CD4-positive, CD25-positive, alpha-beta regulatory T cell (primary cell): ENCODE measurements around the gene HNRNPM. TPM values are rescaled to one million over a fixed set of nuclear protein-coding genes. Genes with fewer than 3 reads are reported as not detected.

Experiments
- ATAC-seq, 2 donors: fragments of 150-1000 bp; cut with Tn5 transposase; one replicate each; pipeline ENCODE4 v1.10.0; 2021; ENCODE audit warnings: low read depth in 2 of 2, moderate number of reproducible peaks in 2 of 2, moderate library complexity in 1 of 2
- DNase-seq, 3 donors: peaks; one replicate each; pipeline versions ENCODE4 v3.0.0 to v3.0.0-alpha.2; 2012 to 2022; ENCODE audit warnings: mixed read lengths in 1 of 3
- H3K27ac ChIP-seq: one replicate; pipeline ENCODE4 v1.7.0; 2013; ENCODE audit warnings: mild to moderate bottlenecking, low read length; ENCODE audit not compliant: insufficient read depth, poor library complexity, severe bottlenecking
- H3K27me3 ChIP-seq: one replicate; pipeline ENCODE4 v1.7.0; 2013; ENCODE audit warnings: low read length; ENCODE audit not compliant: control insufficient read depth, insufficient read depth
- H3K36me3 ChIP-seq: one replicate; pipeline ENCODE4 v1.7.0; 2013; ENCODE audit warnings: mild to moderate bottlenecking, low read length, moderate library complexity; ENCODE audit not compliant: control insufficient read depth, insufficient read depth
- H3K4me1 ChIP-seq: 2 replicates; pipeline ENCODE4 v1.7.0; 2013; ENCODE audit warnings: mild to moderate bottlenecking, low read length; ENCODE audit not compliant: insufficient read depth, control insufficient read depth, poor library complexity, severe bottlenecking
- H3K4me3 ChIP-seq: one replicate; pipeline ENCODE4 v1.7.0; 2013; ENCODE audit warnings: low read depth, mild to moderate bottlenecking, low read length, moderate library complexity
- H3K9me3 ChIP-seq, 2 experiments: 1 replicate in 1 of 2; 2 replicates in 1 of 2; pipeline ENCODE4 v1.7.0; 2013; ENCODE audit warnings: low read length in 2 of 2, mild to moderate bottlenecking in 1 of 2, moderate library complexity in 1 of 2; ENCODE audit not compliant: control insufficient read depth in 2 of 2
- H3K27ac Mint-ChIP-seq, 3 donors: one replicate each; pipeline ENCODE4 v1.8.0; 2020 to 2022; ENCODE audit warnings: mild to moderate bottlenecking in 3 of 3, mixed read lengths in 3 of 3, moderate library complexity in 2 of 3
- H3K27me3 Mint-ChIP-seq: one replicate; pipeline ENCODE4 v1.8.0; 2022; ENCODE audit warnings: mild to moderate bottlenecking, mixed read lengths
- H3K36me3 Mint-ChIP-seq: one replicate; pipeline ENCODE4 v1.8.0; 2020; ENCODE audit warnings: mixed read lengths
- H3K4me1 Mint-ChIP-seq, 4 donors: one replicate each; pipeline ENCODE4 v1.8.0; 2020 to 2022; ENCODE audit warnings: mixed read lengths in 4 of 4, mild to moderate bottlenecking in 1 of 4
- H3K4me3 Mint-ChIP-seq, 4 donors: one replicate each; pipeline ENCODE4 v1.8.0; 2020 to 2022; ENCODE audit warnings: mild to moderate bottlenecking in 4 of 4, mixed read lengths in 4 of 4, moderate library complexity in 3 of 4
- H3K9me3 Mint-ChIP-seq, 7 donors: one replicate each; pipeline ENCODE4 v1.8.0; 2020 to 2022; ENCODE audit warnings: mixed read lengths in 7 of 7, mild to moderate bottlenecking in 3 of 7, moderate library complexity in 2 of 7
- polyA plus RNA-seq, 4 donors: library from polyadenylated mRNA; unstranded; fragments of 300-500 nt; fragmentation: Illumina TruSeq; gene quantifications; one replicate each; pipeline ENCODE4 v1.2.3, GENCODE V29; 2021
- total RNA-seq: library from RNA; stranded (reverse); gene quantifications from one replicate; pipeline ENCODE4 v1.2.3, GENCODE V29; 2022

Gene HNRNPM
- total and polyA plus RNA-seq, 5 donors from 2014 or later: 161 to 263 (median 184) TPM

GRCh38 chr19:8530061-8530679, 85.4 kb downstream of the HNRNPM start:
- Mint-ChIP-seq H3K9me3 (no peaks in the 10 kb centered on the region), H3K4me3 (no peak overlapping the region), H3K27me3 (no peaks in the 10 kb centered on the region), H3K27ac (peak overlapping the region in 1 of 3 donors; percentile 87), H3K4me1 (peaks cover 0 to 17% (median 5%) of the 10 kb centered on the region in 4 donors), H3K36me3 (peaks cover 25% of the 10 kb centered on the region)
- Histone ChIP-seq H3K27ac (no peak overlapping the region), H3K27me3 (no peaks in the 10 kb centered on the region), H3K4me1 (no peaks in the 10 kb centered on the region), H3K4me3 (no peak overlapping the region), H3K36me3 (peaks cover 71% of the 10 kb centered on the region), H3K9me3 (no peaks in the 10 kb centered on the region)
- no peak for DNase-seq
- ATAC-seq: no peak

GRCh38 chr19:8531470-8531869, 86.7 kb downstream of the HNRNPM start:
- ATAC-seq (no peak), DNase-seq (no peak)
- Mint-ChIP-seq H3K4me1 (peaks cover 0 to 17% (median 5%) of the 10 kb centered on the region in 4 donors), H3K4me3 (no peak overlapping the region), H3K27me3 (no peaks in the 10 kb centered on the region), H3K9me3 (no peaks in the 10 kb centered on the region), H3K36me3 (peaks cover 29% of the 10 kb centered on the region), H3K27ac (peak overlapping the region in 2 of 3 donors; percentile 40 to 71)
- H3K36me3 ChIP-seq: peaks cover 67% of the 10 kb centered on the region
- H3K27ac ChIP-seq: no peak overlapping the region
- no peaks in the 10 kb centered on the region for H3K9me3 ChIP-seq
- H3K4me1 ChIP-seq: no peaks in the 10 kb centered on the region
- no peaks in the 10 kb centered on the region for H3K27me3 ChIP-seq
- no peak overlapping the region for H3K4me3 ChIP-seq

GRCh38 chr19:8532225-8532624, 87.5 kb downstream of the HNRNPM start:
- no peak overlapping the region for H3K27ac ChIP-seq
- H3K27ac Mint-ChIP-seq: peak overlapping the region in 2 of 3 donors; percentile 14 to 71

GRCh38 chr19:8536282-8536681, 91.5 kb downstream of the HNRNPM start:
- Mint-ChIP-seq H3K27me3 (no peaks in the 10 kb centered on the region), H3K4me3 (no peak overlapping the region), H3K9me3 (no peaks in the 10 kb centered on the region), H3K4me1 (peaks cover 0 to 6% (median 0%) of the 10 kb centered on the region in 4 donors), H3K27ac (peak overlapping the region in 2 of 3 donors; percentile 22 to 70), H3K36me3 (peaks cover 4% of the 10 kb centered on the region)
- no peaks in the 10 kb centered on the region for H3K9me3 ChIP-seq
- no peak for DNase-seq
- ATAC-seq: no peak
- no peak overlapping the region for H3K27ac ChIP-seq
- peaks cover 57% of the 10 kb centered on the region for H3K36me3 ChIP-seq
- H3K4me1 ChIP-seq: no peaks in the 10 kb centered on the region
- no peak overlapping the region for H3K4me3 ChIP-seq
- no peaks in the 10 kb centered on the region for H3K27me3 ChIP-seq

More at GRCh38 chr19:8532225-8532624, 87.5 kb downstream of the HNRNPM start:
- no peaks in the 10 kb centered on the region for H3K27me3 Mint-ChIP-seq
- Histone ChIP-seq H3K9me3 (no peaks in the 10 kb centered on the region), H3K36me3 (peaks cover 65% of the 10 kb centered on the region), H3K4me3 (no peak overlapping the region), H3K4me1 (no peaks in the 10 kb centered on the region), H3K27me3 (no peaks in the 10 kb centered on the region)
- H3K36me3 Mint-ChIP-seq: peaks cover 23% of the 10 kb centered on the region
- ATAC-seq (no peak), DNase-seq (no peak)
- H3K9me3 Mint-ChIP-seq: no peaks in the 10 kb centered on the region
- H3K4me3 Mint-ChIP-seq: no peak overlapping the region
- peaks cover 0 to 12% (median 5%) of the 10 kb centered on the region in 4 donors for H3K4me1 Mint-ChIP-seq

GRCh38 chr19:8537099-8537498, 92.3 kb downstream of the HNRNPM start:
- Histone ChIP-seq H3K36me3 (peaks cover 58% of the 10 kb centered on the region), H3K27me3 (no peaks in the 10 kb centered on the region), H3K27ac (no peak overlapping the region), H3K9me3 (no peaks in the 10 kb centered on the region), H3K4me3 (no peak overlapping the region), H3K4me1 (no peaks in the 10 kb centered on the region)
- Mint-ChIP-seq H3K4me3 (no peak overlapping the region), H3K9me3 (no peaks in the 10 kb centered on the region), H3K4me1 (peaks cover 0 to 5% (median 0%) of the 10 kb centered on the region in 4 donors), H3K27me3 (no peaks in the 10 kb centered on the region), H3K36me3 (peaks cover 4% of the 10 kb centered on the region), H3K27ac (peak overlapping the region in 1 of 3 donors; percentile 20)
- DNase-seq: no peak
- ATAC-seq: no peak

Other genes starting within 250 kb of the HNRNPM start
- gene CERS4, start 235.6 kb upstream of the HNRNPM start, total RNA-seq: 20.2 TPM
- gene CERS4, start 235.6 kb upstream of the HNRNPM start, polyA plus RNA-seq: 10 to 100 TPM; 10.1 to 14.5 (median 12.2) TPM
- 27.0 TPM for gene CD320, start 136.6 kb upstream of the HNRNPM start, total RNA-seq
- 10 to 100 TPM; 42.4 to 63.7 (median 60.0) TPM for gene CD320, start 136.6 kb upstream of the HNRNPM start, polyA plus RNA-seq
- 27.4 TPM for gene NDUFA7, start 123.6 kb upstream of the HNRNPM start, total RNA-seq
- gene NDUFA7, start 123.6 kb upstream of the HNRNPM start, polyA plus RNA-seq: 100 to 1,000 TPM; 130 to 181 (median 149) TPM
- 2,201 TPM for gene RPS28, start 123.5 kb upstream of the HNRNPM start, total RNA-seq
- gene RPS28, start 123.5 kb upstream of the HNRNPM start, polyA plus RNA-seq: 1,000 to 10,000 TPM; 1,925 to 3,295 (median 2,756) TPM
- 4.4 TPM for gene KANK3, start 101.7 kb upstream of the HNRNPM start, total RNA-seq
- gene KANK3, start 101.7 kb upstream of the HNRNPM start, polyA plus RNA-seq: 1 to 10 TPM in 2 of 4 donors, under 1 TPM in 2; 0.40 to 2.1 (median 1.0) TPM
- gene ANGPTL4, start 80.8 kb upstream of the HNRNPM start, total RNA-seq: not detected
- gene ANGPTL4, start 80.8 kb upstream of the HNRNPM start, polyA plus RNA-seq: not detected
- gene RAB11B, start 54.6 kb upstream of the HNRNPM start, total RNA-seq: 102 TPM
- 10 to 100 TPM; 50.2 to 62.0 (median 51.6) TPM for gene RAB11B, start 54.6 kb upstream of the HNRNPM start, polyA plus RNA-seq
- 42.2 TPM for gene MARCHF2, start 31.7 kb upstream of the HNRNPM start, total RNA-seq
- 10 to 100 TPM; 34.3 to 58.4 (median 52.9) TPM for gene MARCHF2, start 31.7 kb upstream of the HNRNPM start, polyA plus RNA-seq
- gene PRAM1, start 57.7 kb downstream of the HNRNPM start, total RNA-seq: 3.7 TPM
- gene PRAM1, start 57.7 kb downstream of the HNRNPM start, polyA plus RNA-seq: under 1 TPM in 2 of 4 donors, not detected in 2; 0.06 to 0.21 TPM
- gene ZNF414, start 69.2 kb downstream of the HNRNPM start, total RNA-seq: 35.1 TPM
- 10 to 100 TPM in 3 of 4 donors, 1 to 10 TPM in 1; 9.7 to 15.0 (median 12.6) TPM for gene ZNF414, start 69.2 kb downstream of the HNRNPM start, polyA plus RNA-seq
- 289 TPM for gene MYO1F, start 132.5 kb downstream of the HNRNPM start, total RNA-seq
- 10 to 100 TPM; 45.3 to 79.3 (median 61.5) TPM for gene MYO1F, start 132.5 kb downstream of the HNRNPM start, polyA plus RNA-seq
- gene ADAMTS10, start 165.7 kb downstream of the HNRNPM start, total RNA-seq: 17.9 TPM
- 1 to 10 TPM in 1 of 4 donors, under 1 TPM in 3; 0.42 to 1.2 (median 0.52) TPM for gene ADAMTS10, start 165.7 kb downstream of the HNRNPM start, polyA plus RNA-seq
- gene NFILZ, start 185.7 kb downstream of the HNRNPM start, total RNA-seq: not detected
- not detected for gene NFILZ, start 185.7 kb downstream of the HNRNPM start, polyA plus RNA-seq